Measurements from ENCODE around the gene ASB10. TPM values are rescaled to one million over a fixed set of nuclear protein-coding genes. Genes with fewer than 3 reads are reported as not detected.

ASB10 gene
- total RNA-seq, 1 donor from 2014 or later, result not detected

DNA sequence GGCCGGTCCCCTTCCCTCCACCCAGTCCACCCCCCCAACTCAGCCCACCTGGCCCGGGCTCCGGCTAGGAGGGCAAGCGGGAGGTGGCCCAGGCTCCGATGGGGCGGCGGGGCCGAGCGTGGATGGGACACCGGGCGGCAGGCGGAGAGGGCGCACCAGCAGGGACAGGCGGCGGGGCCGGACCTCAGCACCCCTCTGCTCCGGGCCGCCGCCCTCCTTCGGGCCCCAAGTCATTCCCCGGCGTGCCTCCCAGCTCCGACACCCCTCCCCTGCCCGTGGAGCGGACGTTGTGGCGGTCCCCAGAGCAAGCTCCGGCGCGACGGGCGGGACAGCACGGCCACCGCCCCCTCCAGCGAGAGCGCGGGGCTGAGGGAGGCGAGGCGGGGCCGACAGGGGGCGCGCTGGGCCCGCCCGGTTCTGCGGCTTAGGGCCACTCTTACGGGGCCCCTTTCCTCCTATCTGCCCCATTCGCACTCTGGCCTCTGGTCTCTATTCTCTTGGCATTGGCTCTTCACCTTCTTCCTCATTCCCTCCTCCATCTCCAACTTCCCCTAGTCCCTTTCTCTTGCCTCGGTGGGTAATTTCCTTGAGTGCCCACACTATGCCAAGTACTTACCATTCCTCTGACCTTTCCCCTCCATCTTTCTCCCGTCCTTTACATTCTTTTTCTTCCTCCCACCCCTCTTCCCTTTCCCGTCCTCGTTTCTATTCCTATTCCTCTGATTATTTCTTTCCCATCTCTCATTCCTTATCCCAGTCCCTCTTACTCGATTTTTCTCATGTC lies 18.9 kb downstream of the ASB10 start:
- Histone ChIP-seq H3K4me3 (ENCODE audit: low read depth, low read length) (peak overlapping the region; percentile 22), H3K36me3 (ENCODE audit: control insufficient read depth, insufficient read depth, low read length) (no peaks in the 10 kb centered on the region), H3K27me3 (ENCODE audit: control insufficient read depth, insufficient read depth, low read length) (peaks cover 32% of the 10 kb centered on the region)
- DNase-seq (ENCODE audit: low read depth) (no peak), FAIRE-seq (no peak)
- TF ChIP-seq, protein P1, sequence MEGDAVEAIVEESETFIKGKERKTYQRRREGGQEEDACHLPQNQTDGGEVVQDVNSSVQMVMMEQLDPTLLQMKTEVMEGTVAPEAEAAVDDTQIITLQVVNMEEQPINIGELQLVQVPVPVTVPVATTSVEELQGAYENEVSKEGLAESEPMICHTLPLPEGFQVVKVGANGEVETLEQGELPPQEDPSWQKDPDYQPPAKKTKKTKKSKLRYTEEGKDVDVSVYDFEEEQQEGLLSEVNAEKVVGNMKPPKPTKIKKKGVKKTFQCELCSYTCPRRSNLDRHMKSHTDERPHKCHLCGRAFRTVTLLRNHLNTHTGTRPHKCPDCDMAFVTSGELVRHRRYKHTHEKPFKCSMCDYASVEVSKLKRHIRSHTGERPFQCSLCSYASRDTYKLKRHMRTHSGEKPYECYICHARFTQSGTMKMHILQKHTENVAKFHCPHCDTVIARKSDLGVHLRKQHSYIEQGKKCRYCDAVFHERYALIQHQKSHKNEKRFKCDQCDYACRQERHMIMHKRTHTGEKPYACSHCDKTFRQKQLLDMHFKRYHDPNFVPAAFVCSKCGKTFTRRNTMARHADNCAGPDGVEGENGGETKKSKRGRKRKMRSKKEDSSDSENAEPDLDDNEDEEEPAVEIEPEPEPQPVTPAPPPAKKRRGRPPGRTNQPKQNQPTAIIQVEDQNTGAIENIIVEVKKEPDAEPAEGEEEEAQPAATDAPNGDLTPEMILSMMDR (IDR thresholded peaks at IDR 0.05; ENCODE audit: insufficient read depth, low read length, severe bottlenecking), result peak; percentile 75

DNA sequence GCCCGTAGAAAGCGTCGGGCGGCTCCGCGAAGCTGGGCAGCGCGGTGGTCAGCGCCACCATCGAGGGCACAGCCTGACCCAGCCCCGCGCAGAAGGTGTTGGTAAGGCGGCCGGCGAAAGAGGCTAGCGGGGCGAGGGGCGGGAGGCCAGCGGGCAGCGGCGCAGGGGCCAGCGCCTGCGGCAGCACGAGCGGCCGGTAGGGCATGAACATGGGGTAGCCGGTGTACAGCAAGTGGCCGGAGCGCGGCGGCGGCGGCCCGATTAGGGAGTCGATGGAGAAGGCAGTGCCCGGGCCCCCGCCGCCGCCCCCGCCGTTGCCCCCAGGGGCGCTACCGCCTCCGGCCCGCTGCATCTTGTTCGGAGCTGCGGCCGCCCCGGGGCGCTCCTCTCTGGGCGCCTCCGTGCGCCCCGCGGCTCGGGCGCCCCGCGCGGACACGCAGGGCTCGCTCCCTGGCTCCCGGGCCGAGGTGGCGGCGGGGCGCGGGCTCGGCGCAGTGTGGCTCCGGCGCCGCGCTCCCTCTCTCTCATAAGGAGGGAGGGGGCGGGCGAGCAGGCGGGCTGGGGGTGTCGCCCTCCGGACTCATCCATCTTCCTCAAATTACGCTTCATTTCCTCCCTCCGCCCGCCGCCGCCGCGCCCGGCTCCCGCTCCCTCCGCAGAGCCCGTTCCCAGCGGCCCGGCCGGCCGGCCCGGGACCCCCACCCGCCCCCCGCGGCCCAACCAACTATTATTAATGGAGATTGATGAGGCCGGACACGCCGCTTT lies 19.7 kb downstream of the ASB10 start, which contains the start of gene GBX1:
Gene GBX1, minus strand, starts transcription at position 498 of the 765 bp plus-strand sequence. Its CDS starts 146 bp downstream, at position 352.
- H3K4me3 ChIP-seq (ENCODE audit: low read depth, low read length), result peak within 1 kb of the TSS; percentile 28
- H3K36me3 ChIP-seq (ENCODE audit: control insufficient read depth, insufficient read depth, low read length), result no peaks in the 10 kb centered on the region
- H3K27me3 ChIP-seq (ENCODE audit: control insufficient read depth, insufficient read depth, low read length), result peaks cover 31% of the 10 kb centered on the region
- FAIRE-seq, result no peak
- TF ChIP-seq, protein P1 (IDR thresholded peaks at IDR 0.05; ENCODE audit: insufficient read depth, low read length, severe bottlenecking), result no peak
- no peak for DNase-seq (ENCODE audit: low read depth)

DNA sequence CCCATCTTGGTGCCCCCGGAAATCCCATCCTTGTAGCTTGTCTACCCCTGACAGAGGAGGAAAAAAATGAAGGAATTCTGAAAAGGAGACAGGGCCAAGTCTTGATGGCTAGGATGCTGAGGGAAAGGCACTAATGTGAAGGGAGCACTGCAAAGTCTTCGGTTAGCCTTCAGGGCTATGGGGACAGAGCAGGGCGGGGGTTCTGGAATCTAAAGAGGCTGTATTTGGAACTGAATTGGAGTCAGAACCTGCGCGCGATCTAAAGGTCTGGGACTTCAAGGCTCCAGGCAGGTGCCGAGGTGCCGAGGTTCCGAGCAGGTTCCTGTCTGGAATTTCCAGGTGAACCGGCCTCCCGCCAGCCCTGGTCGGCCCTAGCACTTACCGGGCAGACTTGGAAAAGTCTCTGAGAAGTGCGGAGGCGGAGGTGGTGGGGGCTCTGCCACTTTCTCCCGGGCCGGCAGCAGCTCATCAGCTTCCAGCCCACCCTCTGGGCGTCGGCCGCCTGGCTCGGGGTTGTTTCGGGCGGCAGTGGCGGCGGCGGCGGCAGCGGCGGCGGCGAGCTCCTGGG lies 20.3 kb downstream of the ASB10 start:
- FAIRE-seq, result no peak
- TF ChIP-seq, protein P1 (IDR thresholded peaks at IDR 0.05; ENCODE audit: insufficient read depth, low read length, severe bottlenecking), result no peak
- H3K27me3 ChIP-seq (ENCODE audit: control insufficient read depth, insufficient read depth, low read length), result peaks cover 31% of the 10 kb centered on the region

DNA sequence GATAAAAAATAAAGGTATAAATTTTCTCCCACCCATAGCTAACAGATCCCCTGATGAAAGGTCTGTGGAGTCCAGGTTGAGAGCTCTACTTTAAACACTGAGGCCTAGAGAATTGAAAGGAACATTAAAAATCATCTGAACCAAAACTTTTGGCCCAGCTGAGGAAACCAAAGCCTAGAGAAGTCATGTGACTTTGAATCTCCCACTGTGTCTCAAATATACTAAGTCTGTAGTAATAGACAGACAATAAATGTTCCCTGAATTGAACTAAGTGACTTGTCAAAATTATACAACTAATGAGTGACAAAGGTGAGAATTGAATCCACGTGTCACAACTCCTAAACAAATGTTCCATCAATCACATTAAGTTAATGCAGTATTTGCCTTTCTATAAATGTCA lies 25.3 kb downstream of the ASB10 start:
- TF ChIP-seq, protein P1 (IDR thresholded peaks at IDR 0.05; ENCODE audit: insufficient read depth, low read length, severe bottlenecking), result no peak
- Histone ChIP-seq H3K27me3 (ENCODE audit: control insufficient read depth, insufficient read depth, low read length) (peaks cover 17% of the 10 kb centered on the region), H3K4me3 (ENCODE audit: low read depth, low read length) (no peak overlapping the region), H3K36me3 (ENCODE audit: control insufficient read depth, insufficient read depth, low read length) (no peaks in the 10 kb centered on the region)
- DNase-seq (ENCODE audit: low read depth) (no peak), FAIRE-seq (no peak)

More for the DNA sequence above, 20.3 kb downstream of the ASB10 start:
- no peak for DNase-seq (ENCODE audit: low read depth)
- peak overlapping the region; percentile 28 for H3K4me3 ChIP-seq (ENCODE audit: low read depth, low read length)
- no peaks in the 10 kb centered on the region for H3K36me3 ChIP-seq (ENCODE audit: control insufficient read depth, insufficient read depth, low read length)

DNA sequence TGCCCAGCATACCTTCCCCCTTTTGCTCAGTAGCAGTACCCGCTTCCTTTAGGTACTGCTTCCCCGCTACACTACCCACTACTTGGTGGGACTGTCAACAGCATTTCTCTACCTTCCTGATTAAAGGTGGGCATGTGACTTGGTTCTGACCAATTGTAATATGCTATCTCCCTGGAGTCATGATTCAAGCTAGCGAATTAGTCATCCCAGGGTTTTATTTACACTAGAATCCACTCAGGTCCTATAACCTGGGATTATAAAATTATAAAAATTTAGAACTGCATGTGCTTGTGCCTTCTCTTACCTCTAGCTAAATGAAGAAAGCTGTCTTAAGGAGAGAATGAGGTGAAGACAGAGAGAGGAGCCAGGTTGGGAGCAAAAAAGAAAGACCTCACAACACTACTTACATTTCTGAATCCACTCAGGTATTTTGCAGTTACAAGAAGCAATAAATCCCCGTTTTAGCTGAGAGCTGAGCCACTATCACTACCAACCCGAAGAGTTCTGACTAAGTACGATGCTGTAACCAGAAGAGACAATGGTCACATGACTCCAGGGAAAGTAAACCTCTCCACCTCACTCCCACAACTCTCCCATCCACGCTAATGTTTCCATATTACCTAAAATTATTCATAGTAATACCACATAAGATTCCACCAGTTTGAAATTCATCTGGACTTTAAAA lies 29.3 kb downstream of the ASB10 start:
- no peak for FAIRE-seq
- Histone ChIP-seq H3K36me3 (ENCODE audit: control insufficient read depth, insufficient read depth, low read length) (no peaks in the 10 kb centered on the region), H3K27me3 (ENCODE audit: control insufficient read depth, insufficient read depth, low read length) (peaks cover 2% of the 10 kb centered on the region), H3K4me3 (ENCODE audit: low read depth, low read length) (no peak overlapping the region)
- TF ChIP-seq, protein P1 (IDR thresholded peaks at IDR 0.05; ENCODE audit: insufficient read depth, low read length, severe bottlenecking), result no peak
- peak; percentile 92 for DNase-seq (ENCODE audit: low read depth)
